ENCODE data around the gene SARDH.

SARDH gene

GRCh38 chr9:133699546-133699945 lies 38.6 kb downstream of the SARDH start:
- DNase-seq, result no peak

GRCh38 chr9:133696071-133696472 lies 42.1 kb downstream of the SARDH start:
- DNase-seq, result no peak

GRCh38 chr9:133694686-133695085 lies 43.5 kb downstream of the SARDH start:
- no peak for DNase-seq

- no peak for DNase-seq
Observed at GRCh38 chr9:133693703-133694529, 44.2 kb downstream of the SARDH start.

- no peak for DNase-seq
Observed at GRCh38 chr9:133693116-133693515, 45.0 kb downstream of the SARDH start.

GRCh38 chr9:133692364-133692985 lies 45.7 kb downstream of the SARDH start:
- no peak for DNase-seq

- DNase-seq, result no peak
Observed at GRCh38 chr9:133691626-133692363, 46.4 kb downstream of the SARDH start.

GRCh38 chr9:133691191-133691590 lies 47.0 kb downstream of the SARDH start:
- DNase-seq, result no peak

- no peak for DNase-seq
Observed at GRCh38 chr9:133690081-133690561, 48.0 kb downstream of the SARDH start.

GRCh38 chr9:133689151-133689763 lies 48.9 kb downstream of the SARDH start:
- DNase-seq, result no peak

GRCh38 chr9:133687856-133688761 lies 50.0 kb downstream of the SARDH start:
- no peak for DNase-seq

- no peak for DNase-seq
Observed at GRCh38 chr9:133686642-133687575, 51.2 kb downstream of the SARDH start.

GRCh38 chr9:133685653-133686609 lies 52.2 kb downstream of the SARDH start:
- no peak for DNase-seq

GRCh38 chr9:133684936-133685361 lies 53.2 kb downstream of the SARDH start:
- no peak for DNase-seq

GRCh38 chr9:133684121-133684935 lies 53.8 kb downstream of the SARDH start:
- no peak for DNase-seq

- no peak for DNase-seq
Observed at GRCh38 chr9:133683586-133684120, 54.5 kb downstream of the SARDH start.

- no peak for DNase-seq
Observed at GRCh38 chr9:133682818-133683585, 55.1 kb downstream of the SARDH start.

Measured in NCI-H446 treated with DMSO at 0.1 percent for 48 hours (cell line).